OCI-LY7 (cell line): ENCODE results near the gene DTD2. TPM values are rescaled to one million over a fixed set of nuclear protein-coding genes. Genes with fewer than 3 reads are reported as not detected.

Source experiments
- Bru-seq: library from RNA; stranded (reverse); fragments of 400-500 nt; gene quantifications from one replicate; lab custom pipeline; 2021; lab: Mats Ljungman, UMichigan
- BruChase-seq, 2 experiments: library from RNA; stranded (reverse); fragments of 400-500 nt; gene quantifications; one replicate each; lab custom pipeline; 2021; lab: Mats Ljungman, UMichigan
- BruUV-seq: library from RNA; stranded (reverse); fragments of 400-500 nt; replicated peaks from 2 replicates; lab custom pipeline; 2021; lab: Mats Ljungman, UMichigan
- CTCF ChIA-PET: fragments of 300-600 bp; sonication (Branson Sonifier 250); formaldehyde crosslinking; loops from one replicate; lab custom pipeline; 2022; ENCODE audit warnings: antibody characterized with exemption; ENCODE audit not compliant: unreplicated experiment; lab: Charles Lee
- POLR2A ChIA-PET: fragments of 300-600 bp; sonication (Branson Sonifier 250); formaldehyde crosslinking; loops from one replicate; lab custom pipeline; 2022; ENCODE audit warnings: antibody characterized with exemption; lab: Charles Lee
- DNase-seq: peaks from one replicate; pipeline ENCODE4 v3.0.0-alpha.2; 2015; ENCODE audit warnings: low spot score
- H2AFZ ChIP-seq: fragments of 200-600 bp; sonication (generic), shearing (Covaris generic); 2 replicates; pipeline ENCODE4 v1.6.1; 2014; ENCODE audit warnings: mild to moderate bottlenecking, antibody characterized with exemption, low read length, moderate library complexity
- H3K27ac ChIP-seq: fragments of 200-600 bp; sonication (generic); 2 replicates; pipeline ENCODE4 v1.5.1; 2014; ENCODE audit warnings: mixed run types, low read depth, mild to moderate bottlenecking, moderate library complexity, low read length, inconsistent platforms; ENCODE audit not compliant: poor library complexity, severe bottlenecking
- H3K36me3 ChIP-seq: fragments of 200-600 bp; sonication (generic); 2 replicates; pipeline ENCODE4 v1.6.1; 2014; ENCODE audit warnings: mild to moderate bottlenecking, antibody characterized with exemption, low read length, moderate library complexity, mixed read lengths; ENCODE audit not compliant: insufficient read depth
- H3K4me1 ChIP-seq: fragments of 200-600 bp; sonication (generic); 2 replicates; pipeline ENCODE4 v1.5.1; 2014; ENCODE audit warnings: mild to moderate bottlenecking, low read length; ENCODE audit not compliant: insufficient read depth, poor library complexity, severe bottlenecking
- H3K4me2 ChIP-seq: fragments of 200-600 bp; sonication (generic); 2 replicates; pipeline ENCODE4 v1.6.1; 2014; ENCODE audit warnings: mild to moderate bottlenecking, low read length
- H3K4me3 ChIP-seq: fragments of 200-600 bp; sonication (generic); 2 replicates; pipeline ENCODE4 v1.5.1; 2014; ENCODE audit warnings: mild to moderate bottlenecking, low read depth, low read length; ENCODE audit not compliant: poor library complexity, severe bottlenecking
- H3K79me2 ChIP-seq: fragments of 200-600 bp; sonication (generic); 2 replicates; pipeline ENCODE4 v1.6.1; 2016; ENCODE audit warnings: low read depth, mild to moderate bottlenecking, low read length, moderate library complexity, mixed read lengths; ENCODE audit not compliant: insufficient read depth
- H3K9me2 ChIP-seq: fragments of 200-600 bp; sonication (generic); 2 replicates; pipeline ENCODE4 v1.6.1; 2016; ENCODE audit warnings: mild to moderate bottlenecking, low read length, mixed read lengths; ENCODE audit not compliant: insufficient read depth
- H3K9me3 ChIP-seq: fragments of 200-600 bp; sonication (generic); 2 replicates; pipeline ENCODE4 v1.6.1; 2014; ENCODE audit warnings: mild to moderate bottlenecking, mixed run types, low read length, mixed read lengths
- H4K20me1 ChIP-seq: fragments of 200-600 bp; sonication (generic); 2 replicates; pipeline ENCODE4 v1.6.1; 2014; ENCODE audit warnings: mild to moderate bottlenecking, antibody characterized with exemption, low read length, moderate library complexity, mixed read lengths; ENCODE audit not compliant: insufficient read depth
- CTCF ChIP-seq: fragments of 200-600 bp; sonication (generic); conservative IDR thresholded peaks from 2 replicates; pipeline ENCODE4 v1.5.1; 2014; ENCODE audit warnings: mild to moderate bottlenecking, antibody characterized with exemption, low read length, moderate library complexity, mixed read lengths
- EZH2phosphoT487 ChIP-seq: fragments of 200-600 bp; sonication (generic); IDR thresholded peaks from 2 replicates; pipeline ENCODE4 v1.6.1; 2018; ENCODE audit warnings: low read depth, borderline replicate concordance, mild to moderate bottlenecking, mixed run types, antibody characterized with exemption, low read length, moderate library complexity, mixed read lengths
- intact Hi-C: fragments of 100-400 bp; cut with micrococcal nuclease; formaldehyde crosslinking; loops from one replicate; pipeline ENCODE4 v1.10.0; 2022; ENCODE audit not compliant: unreplicated experiment
- long read RNA-seq: library from polyadenylated mRNA; stranded (forward); transcript quantifications from one replicate; pipeline ENCODE4 v2.0.0, GENCODE V29; 2022
- total RNA-seq, 2 experiments: library from RNA; depleted of rRNA in 1 of 2; stranded (reverse); fragments of >200 nt in 1 of 2; shearing (Covaris generic) in 1 of 2; gene quantifications; 2 replicates each; pipeline ENCODE4 v1.2.3, GENCODE V29; 2014 to 2022

The DTD2 gene
- total RNA-seq (2014; rRNA removed; shearing (Covaris generic)) (48.9 and 61.4 TPM in 2 replicates), total RNA-seq (2022) (29.2 and 32.6 TPM in 2 replicates), Bru-seq, nascent RNA (percentile 82 among the genes with signal in this experiment), BruChase-seq, experiment 1, labeled RNA remaining after a 6-hour chase (percentile 96 among the genes with signal in this experiment), BruChase-seq, experiment 2, labeled RNA remaining after a 2-hour chase (percentile 94 among the genes with signal in this experiment)
- long read RNA-seq, partial matches to known transcripts: 0 of 9 reads
- long read RNA-seq, other reads (novel, unspliced or antisense): 2 of 9 reads

- H3K79me2 ChIP-seq: peaks cover 19% of the 10 kb centered on the region; the same call in 1 of the 2 replicates
- H3K4me3 ChIP-seq: peak within 1 kb of the TSS; percentile 81
- POLR2A ChIA-PET: interaction anchor here (0.6 to 3.2 kb wide), 19 partner anchors 9 to 541 kb away, joined by 3 to 19 read pairs (median 4); partner anchors contain the start of genes GPR33 and HEATR5A
- BruUV-seq: TSS peak; percentile 80
- peak within 1 kb of the TSS; percentile 90 for H2AFZ ChIP-seq
- peaks cover 12% of the 10 kb centered on the region; the same call in 1 of the 2 replicates for H3K36me3 ChIP-seq
- H3K4me1 ChIP-seq: peaks cover 17% of the 10 kb centered on the region
- no peaks in the 10 kb centered on the region for H4K20me1 ChIP-seq
- CTCF ChIA-PET: interaction anchor here (1.3 kb wide), 1 partner anchor 36 kb away, joined by 5 read pairs; the partner anchor contains the start of gene HEATR5A
- peak within 1 kb of the TSS; percentile 83 for H3K4me2 ChIP-seq
- H3K9me3 ChIP-seq: no peaks in the 10 kb centered on the region
- H3K27ac ChIP-seq: peak within 1 kb of the TSS; percentile 56
- TF ChIP-seq CTCF (peak; percentile 50), EZH2phosphoT487 (no peak)
- peak; percentile 97 for DNase-seq
- intact Hi-C loops: loop anchor here (1.0 to 5.0 kb wide), 4 partner anchors 37 to 745 kb away; partner anchors contain the start of genes HEATR5A, NUBPL, RNU6-7 and RNU6-8
- H3K9me2 ChIP-seq: no peaks in the 10 kb centered on the region
Measured at GRCh38 chr14:31456841-31457664, at the start of gene DTD2. Gene DTD2 (minus strand): TSS chr14:31457506. CDS start chr14:31457393, 113 bp downstream.

- no peak for DNase-seq
- ChIA-PET CTCF (no interaction called here), POLR2A (interaction anchor here (0.6 to 1.1 kb wide), 3 partner anchors 48 to 329 kb away, joined by 3 read pairs; partner anchors contain the start of gene DTD2)
- no TSS peak for BruUV-seq
- Histone ChIP-seq H3K9me2 (no peaks in the 10 kb centered on the region), H3K36me3 (no peaks in the 10 kb centered on the region), H3K27ac (no peak overlapping the region), H3K4me2 (no peak overlapping the region), H3K79me2 (no peaks in the 10 kb centered on the region), H3K4me3 (no peak overlapping the region), H3K4me1 (no peaks in the 10 kb centered on the region), H2AFZ (no peak overlapping the region), H4K20me1 (no peaks in the 10 kb centered on the region), H3K9me3 (no peaks in the 10 kb centered on the region)
- no peak for TF ChIP-seq CTCF
- TF ChIP-seq EZH2phosphoT487: no peak
- intact Hi-C loops: no loop called here
Measured at GRCh38 chr14:31505411-31505810, 48.1 kb upstream of the DTD2 start.
